IPS DF 6.9 (cell line): ENCODE measurements around the gene OR52H1.

Source experiments
- DNase-seq: peaks from one replicate; pipeline ENCODE4 v3.0.0-alpha.2; 2013; ENCODE audit warnings: low read depth, low spot score
- H3K27ac ChIP-seq: one replicate; pipeline ENCODE4 v1.5.1; 2013; ENCODE audit warnings: low read length, control low read depth
- H3K27me3 ChIP-seq: 2 replicates; pipeline ENCODE4 v1.6.1; 2013; ENCODE audit warnings: mild to moderate bottlenecking, low read length; ENCODE audit not compliant: control insufficient read depth, insufficient read depth
- H3K36me3 ChIP-seq: 2 replicates; pipeline ENCODE4 v1.6.1; 2013; ENCODE audit warnings: low read length; ENCODE audit not compliant: control insufficient read depth, insufficient read depth
- H3K4me1 ChIP-seq: 2 replicates; pipeline ENCODE4 v1.6.1; 2013; ENCODE audit warnings: low read length; ENCODE audit not compliant: control insufficient read depth, insufficient read depth
- H3K4me3 ChIP-seq: 2 replicates; pipeline ENCODE4 v1.5.1; 2013; ENCODE audit warnings: mild to moderate bottlenecking, low read length
- H3K9me3 ChIP-seq: 2 replicates; pipeline ENCODE4 v1.6.1; 2013; ENCODE audit warnings: low read length, inconsistent platforms; ENCODE audit not compliant: control insufficient read depth, insufficient read depth
- WGBS: extraction: QIAGEN DNeasy Blood & Tissue Kit; methylation state at CpG from one replicate; pipeline ENCODE4 v1.1.7; 2013; ENCODE audit warnings: mixed read lengths, missing lambda C conversion rate; ENCODE audit not compliant: insufficient read length, insufficient coverage; 5-methylcytosine and 5-hydroxymethylcytosine counted together

OR52H1 gene

DNA sequence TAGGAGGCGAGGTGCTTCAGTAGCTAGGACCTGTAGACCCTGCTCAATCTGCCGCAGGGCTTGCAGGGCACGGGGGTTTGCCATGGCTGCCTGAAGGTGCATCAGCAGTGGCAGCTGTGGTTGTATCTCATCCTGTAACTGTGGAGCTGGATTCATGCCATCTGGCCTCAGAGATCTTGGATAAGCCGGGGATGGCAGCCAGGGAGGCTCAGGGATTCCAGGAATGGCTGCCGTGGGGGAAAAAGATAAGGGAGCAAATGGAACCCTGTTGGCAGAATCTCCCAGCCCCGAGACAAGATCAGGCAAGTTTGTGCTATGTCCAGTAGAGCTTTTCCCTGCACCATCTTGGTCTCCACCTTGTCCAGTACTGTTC lies 40.4 kb downstream of the OR52H1 start:
- Histone ChIP-seq H3K4me3 (no peak overlapping the region), H3K4me1 (no peaks in the 10 kb centered on the region), H3K36me3 (no peaks in the 10 kb centered on the region), H3K27me3 (no peaks in the 10 kb centered on the region), H3K27ac (no peak overlapping the region), H3K9me3 (no peaks in the 10 kb centered on the region)
- DNase-seq = no peak
- WGBS = no CpG with 5 or more reads among the region's 6 CpGs

DNA sequence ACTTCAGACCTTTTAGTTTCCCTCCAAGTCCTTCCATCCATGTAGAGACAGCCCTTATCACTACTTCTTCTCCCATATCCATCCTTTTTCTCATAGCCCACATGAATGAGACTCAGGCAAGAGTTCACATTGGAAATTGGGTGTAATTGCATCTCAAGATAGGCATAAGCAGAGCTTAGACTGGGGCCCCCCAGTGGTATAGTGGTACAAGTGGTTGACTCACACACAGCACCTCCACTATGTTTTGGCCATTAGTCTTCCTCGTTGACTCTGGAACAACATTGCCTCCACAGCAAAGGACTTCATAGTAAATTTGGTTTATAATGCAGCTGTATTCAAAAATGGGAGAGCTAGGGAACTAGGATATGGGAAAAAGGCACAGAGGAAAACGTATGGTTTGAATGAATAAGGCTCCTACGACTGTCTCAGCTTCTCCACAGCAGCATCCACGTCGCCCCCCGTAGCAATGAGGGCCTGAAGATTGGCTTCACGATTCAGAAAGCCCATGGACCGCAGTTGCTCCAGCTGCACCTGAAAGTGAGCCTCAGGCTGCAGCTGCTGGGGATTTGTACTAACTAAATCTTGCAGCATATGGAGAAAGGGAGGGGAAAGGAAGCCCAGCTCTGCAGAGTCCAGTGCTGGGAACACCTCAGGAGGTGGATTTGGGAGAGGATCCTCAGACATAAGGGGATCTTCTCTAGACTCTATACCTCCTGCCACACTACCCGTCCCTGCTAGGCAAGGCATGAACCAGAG lies 41.0 kb downstream of the OR52H1 start:
- H3K9me3 ChIP-seq = no peaks in the 10 kb centered on the region
- no CpG with 5 or more reads among the region's 9 CpGs for WGBS
- no peak for DNase-seq
- no peaks in the 10 kb centered on the region for H3K36me3 ChIP-seq
- no peak overlapping the region for H3K4me3 ChIP-seq
- no peaks in the 10 kb centered on the region for H3K27me3 ChIP-seq
- H3K4me1 ChIP-seq = no peaks in the 10 kb centered on the region
- no peak overlapping the region for H3K27ac ChIP-seq

DNA sequence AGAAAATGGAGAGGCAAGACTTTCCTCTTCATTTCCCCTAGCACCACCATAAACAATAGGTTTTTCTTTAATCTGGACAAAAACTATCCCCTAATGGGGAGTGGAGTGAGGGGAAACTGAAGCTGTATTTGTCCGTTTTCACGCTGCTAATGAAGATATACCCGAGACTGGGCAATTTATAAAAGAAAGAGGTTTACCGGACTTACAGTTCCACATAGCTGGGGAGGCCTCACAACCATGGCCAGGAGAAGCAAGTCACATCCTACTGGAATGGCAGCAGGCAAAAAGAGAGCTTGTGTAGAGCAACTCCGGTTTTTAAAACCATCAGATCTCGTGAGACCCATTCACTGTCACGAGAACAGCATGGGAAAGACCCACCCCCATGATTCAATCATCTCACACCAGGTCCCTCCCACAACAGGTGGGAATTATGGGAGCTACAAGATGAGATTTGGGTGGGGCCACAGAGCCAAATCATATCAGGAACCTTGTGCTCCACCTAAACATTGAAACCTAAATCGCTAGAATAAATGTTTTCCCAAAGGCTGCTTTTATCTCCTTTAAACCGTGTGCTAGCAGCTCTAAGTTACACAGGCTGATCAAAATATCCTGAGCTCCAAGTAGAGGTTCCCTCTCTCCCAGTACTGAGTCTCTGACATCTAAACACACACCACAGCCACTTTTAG lies 42.8 kb downstream of the OR52H1 start:
- Histone ChIP-seq H3K4me1 (no peaks in the 10 kb centered on the region), H3K27ac (no peak overlapping the region), H3K4me3 (no peak overlapping the region), H3K36me3 (no peaks in the 10 kb centered on the region), H3K9me3 (no peaks in the 10 kb centered on the region), H3K27me3 (no peaks in the 10 kb centered on the region)
- WGBS = no CpG with 5 or more reads among the region's 9 CpGs
- DNase-seq = no peak

DNA sequence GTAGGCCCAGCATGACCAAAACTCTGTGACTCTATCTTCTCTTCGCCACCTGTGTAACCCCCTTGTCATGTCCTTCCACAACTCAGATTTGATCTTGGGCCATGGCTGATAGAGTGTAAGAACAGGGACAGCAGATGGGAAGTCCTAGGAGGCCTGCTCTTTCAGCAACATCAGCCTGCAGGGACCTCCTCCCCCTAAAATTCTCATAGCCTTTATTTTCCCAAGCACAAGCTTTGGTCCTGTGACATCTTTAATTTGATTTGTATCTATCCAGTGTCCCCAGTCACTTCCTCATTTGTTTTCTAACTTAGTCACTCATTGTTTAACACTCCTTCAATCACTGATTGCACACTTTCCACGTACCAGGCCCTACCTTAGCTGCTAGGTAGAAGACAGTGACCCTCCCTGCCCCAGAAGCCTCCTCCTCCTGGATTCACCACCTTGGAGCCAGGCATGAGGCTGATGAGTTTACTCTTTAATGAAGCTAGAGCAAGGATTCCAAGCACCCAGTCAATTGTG lies 43.9 kb downstream of the OR52H1 start:
- H3K36me3 ChIP-seq = no peaks in the 10 kb centered on the region
- H3K27me3 ChIP-seq = no peaks in the 10 kb centered on the region
- no peak for DNase-seq
- H3K4me1 ChIP-seq = no peaks in the 10 kb centered on the region
- WGBS = no CpG with 5 or more reads among the region's 2 CpGs
- no peak overlapping the region for H3K27ac ChIP-seq
- H3K4me3 ChIP-seq = no peak overlapping the region
- H3K9me3 ChIP-seq = no peaks in the 10 kb centered on the region

DNA sequence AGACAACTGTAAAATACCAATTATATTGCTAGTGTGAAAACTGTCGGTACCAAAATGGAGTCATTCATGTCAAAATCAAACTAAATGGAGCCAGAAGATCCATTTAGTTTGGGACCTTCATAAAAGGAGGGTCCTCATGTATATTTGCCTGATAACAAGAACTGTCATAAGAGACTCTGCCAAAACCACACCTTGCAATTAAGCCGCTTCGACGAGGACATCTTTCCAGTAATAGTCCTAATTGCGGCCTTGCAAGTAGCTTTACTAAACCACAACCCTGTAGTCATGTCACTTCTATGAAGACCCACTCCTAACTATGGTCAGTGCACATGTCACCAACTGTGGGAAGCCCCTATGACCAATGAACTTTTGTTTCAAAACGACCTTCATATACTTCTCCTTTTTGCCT lies 47.9 kb downstream of the OR52H1 start:
- DNase-seq = no peak
- no CpG with 5 or more reads among the region's 6 CpGs for WGBS

DNA sequence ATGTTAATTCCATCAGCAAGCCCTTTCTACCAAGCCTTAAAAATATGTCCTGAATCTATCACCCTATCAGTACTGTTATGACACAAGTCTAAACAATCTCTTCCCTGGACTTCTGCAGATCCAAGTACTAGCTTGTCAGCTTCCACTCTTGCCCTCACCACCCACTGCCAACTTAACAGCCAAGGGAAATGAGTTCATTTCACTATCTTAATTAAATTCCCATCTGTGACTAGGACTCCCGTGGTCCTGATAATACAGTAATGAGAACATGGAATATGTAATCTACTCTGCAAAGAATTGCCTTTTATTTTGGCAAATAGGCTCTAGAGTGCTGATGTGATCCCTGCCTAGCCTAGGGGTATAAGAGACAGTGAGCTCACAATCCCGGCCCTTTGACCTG lies 48.7 kb downstream of the OR52H1 start:
- no peak overlapping the region for H3K4me3 ChIP-seq
- WGBS = no CpG with 5 or more reads among the region's 2 CpGs

More for the DNA sequence above, 47.9 kb downstream of the OR52H1 start:
- Histone ChIP-seq H3K27me3 (no peaks in the 10 kb centered on the region), H3K27ac (no peak overlapping the region), H3K9me3 (no peaks in the 10 kb centered on the region), H3K36me3 (no peaks in the 10 kb centered on the region), H3K4me1 (no peaks in the 10 kb centered on the region), H3K4me3 (no peak overlapping the region)

More for the DNA sequence above, 48.7 kb downstream of the OR52H1 start:
- Histone ChIP-seq H3K4me1 (no peaks in the 10 kb centered on the region), H3K36me3 (no peaks in the 10 kb centered on the region), H3K27me3 (no peaks in the 10 kb centered on the region), H3K9me3 (no peaks in the 10 kb centered on the region), H3K27ac (no peak overlapping the region)
- DNase-seq = no peak
